GM12878 (cell line): ENCODE data around the gene PPP1R26. TPM values are rescaled to one million over a fixed set of nuclear protein-coding genes. Genes with fewer than 3 reads are reported as not detected.

Experiments
- CBX5 ChIP-seq: sonication (generic); IDR thresholded peaks from 2 replicates; pipeline ENCODE4 v1.6.1; 2016; ENCODE audit warnings: low read depth, moderate library complexity, mild to moderate bottlenecking, inconsistent platforms
- CEBPZ ChIP-seq: fragments of 150-350 bp; IDR thresholded peaks from 2 replicates; pipeline ENCODE4 v1.6.1; 2016; ENCODE audit warnings: low read depth, low read length
- CUX1 ChIP-seq: IDR thresholded peaks from 2 replicates; pipeline ENCODE4 v1.6.1; 2012; ENCODE audit warnings: improper control_type of control experiment, low read depth, low read length; ENCODE audit not compliant: insufficient replicate concordance
- KAT2A ChIP-seq: conservative IDR thresholded peaks from 2 replicates; pipeline ENCODE4 v1.6.1; 2011; ENCODE audit warnings: low read depth, low read length; ENCODE audit not compliant: control insufficient read depth
- MAX ChIP-seq: IDR thresholded peaks from 2 replicates; pipeline ENCODE4 v1.6.1; 2012; ENCODE audit warnings: low read depth, low read length, improper control_type of control experiment
- SREBF1 ChIP-seq: IDR thresholded peaks from 2 replicates; pipeline ENCODE4 v1.6.1; 2012; ENCODE audit warnings: mild to moderate bottlenecking, low read length
- SUZ12 ChIP-seq: fragments of 200-600 bp; sonication (generic); IDR thresholded peaks from one replicate; pipeline ENCODE4 v1.6.1; 2018; ENCODE audit warnings: antibody characterized with exemption, mild to moderate bottlenecking; ENCODE audit not compliant: unreplicated experiment
- polyA plus RNA-seq, 11 experiments: library from polyadenylated mRNA; depleted of rRNA in 4 of 11; unstranded in 6 of 11; stranded (reverse) in 5 of 11; fragments of >200 nt; fragmentation: Nextera tagmentation in 4 of 11; fragmentation: Illumina TruSeq in 1 of 11; extraction: Ambion mirVana in 4 of 11; extraction: Trizol in 1 of 11; gene quantifications; 1 replicate in 1 of 11; 2 replicates in 10 of 11; pipeline versions ENCODE4 v1.2.1 to v1.2.3, GENCODE V29; 2011 to 2016; ENCODE audit warnings: inconsistent platforms in 2 of 11, missing spikeins in 2 of 11, low read depth in 1 of 11
- total RNA-seq, 4 experiments: library from RNA; depleted of rRNA in 3 of 4; stranded (reverse); fragments of >200 nt in 3 of 4; fragmentation: Illumina TruSeq in 1 of 4; extraction: Trizol in 1 of 4; gene quantifications; 2 replicates each; pipeline versions ENCODE4 v1.2.1 to v1.2.3, GENCODE V29; 2013 to 2021

PPP1R26 gene
- total and polyA plus RNA-seq, 10 of the 15 experiments (the other 5 are each of a cell fraction or from before 2014, with no cell fraction given), result 0.02 to 1.9 (median 0.18) TPM

GRCh38 chr9:135480940-135481310 lies 1.3 kb downstream of the PPP1R26 start (continued):
- TF ChIP-seq CUX1, result no peak
- TF ChIP-seq MAX, result no peak
- no peak for TF ChIP-seq SREBF1
- TF ChIP-seq KAT2A, result no peak
- TF ChIP-seq SUZ12, result no peak
- no peak for TF ChIP-seq CBX5
- TF ChIP-seq CEBPZ, result no peak
